Measurements from ENCODE around the gene CSNK1E. TPM values are rescaled to one million over a fixed set of nuclear protein-coding genes. Genes with fewer than 3 reads are reported as not detected.

The CSNK1E gene
- total and polyA plus RNA-seq, 2 experiments from 2014 or later, result 46.9 to 130 TPM

DNA sequence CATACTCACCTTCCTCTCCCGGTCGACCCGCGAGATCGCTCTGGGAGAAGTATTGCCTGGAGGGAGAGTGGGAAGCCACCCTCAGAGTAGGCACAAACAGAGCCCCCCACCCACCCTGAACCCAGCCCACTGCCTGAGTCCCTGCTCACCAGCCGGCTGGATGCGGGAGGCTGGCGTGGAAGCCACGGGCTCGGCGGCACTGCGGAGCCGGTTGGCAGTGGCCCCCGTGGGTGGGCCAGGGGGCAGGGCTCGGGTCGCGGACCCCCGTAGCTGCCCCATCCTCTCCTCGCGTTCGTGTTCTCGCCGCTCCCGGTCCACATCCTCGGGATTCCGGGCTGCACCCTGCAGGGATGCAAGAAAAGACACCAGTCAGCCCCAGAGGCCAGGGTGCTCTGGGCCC lies 23.0 kb downstream of the CSNK1E start:
- Histone ChIP-seq H3K9me3 (ENCODE audit: low read depth) (no peaks in the 10 kb centered on the region), H3K79me2 (ENCODE audit: insufficient read depth) (peaks cover 74% of the 10 kb centered on the region), H3K9ac (no peak overlapping the region), H3K4me1 (ENCODE audit: insufficient read depth) (no peaks in the 10 kb centered on the region), H3K27me3 (replicated peaks; ENCODE audit: insufficient read depth) (no peaks in the 10 kb centered on the region), H4K20me1 (ENCODE audit: insufficient read depth) (no peaks in the 10 kb centered on the region), H3F3A (ENCODE audit: insufficient read depth) (0 out of 2 replicates have a peak, but pooled peaks cover 5% of the 10 kb centered on the region), H3K36me3 (ENCODE audit: low read depth) (peaks cover 49% of the 10 kb centered on the region), H3K4me2 (ENCODE audit: unreplicated experiment) (no peak overlapping the region), H3K27ac (no peak overlapping the region), H3K9me2 (ENCODE audit: insufficient read depth) (no peaks in the 10 kb centered on the region), H2AFZ (no peak overlapping the region), H3K4me3 (no peak overlapping the region)
- TF ChIP-seq EZH2 (IDR thresholded peaks at IDR 0.05; ENCODE audit: insufficient read depth, poor library complexity, severe bottlenecking) (no peak), EZH2phosphoT487 (IDR thresholded peaks at IDR 0.05; ENCODE audit: insufficient read depth, low read depth) (no peak)
- DNase-seq, result no peak
- in situ Hi-C loops (cut with MboI), result no loop called here
- WGBS, 2 experiments (ENCODE audit: low coverage in 1 of 2, low lambda C conversion rate in 2 of 2, missing lambda C conversion rate in 2 of 2), result 95 to 99% methylated on average over 19 to 26 of the region's 26 CpGs

GRCh38 chr22:38292694-38293093 lies 24.5 kb downstream of the CSNK1E start:
- no peaks in the 10 kb centered on the region for H4K20me1 ChIP-seq (ENCODE audit: insufficient read depth)
- no peak overlapping the region for H2AFZ ChIP-seq
- H3K27ac ChIP-seq, result no peak overlapping the region
- peaks cover 19% of the 10 kb centered on the region for H3F3A ChIP-seq (ENCODE audit: insufficient read depth)
- 84 to 90% methylated on average over 9 of the region's 9 CpGs for WGBS, 2 experiments (ENCODE audit: low coverage in 1 of 2, low lambda C conversion rate in 2 of 2, missing lambda C conversion rate in 2 of 2)
- no peaks in the 10 kb centered on the region for H3K9me3 ChIP-seq (ENCODE audit: low read depth)
- H3K4me1 ChIP-seq (ENCODE audit: insufficient read depth), result no peaks in the 10 kb centered on the region
- no peaks in the 10 kb centered on the region for H3K27me3 ChIP-seq (replicated peaks; ENCODE audit: insufficient read depth)
- no peak overlapping the region for H3K4me2 ChIP-seq (ENCODE audit: unreplicated experiment)
- no peak overlapping the region for H3K9ac ChIP-seq
- no peak overlapping the region for H3K4me3 ChIP-seq
- in situ Hi-C loops (cut with MboI), result no loop called here
- TF ChIP-seq EZH2 (IDR thresholded peaks at IDR 0.05; ENCODE audit: insufficient read depth, poor library complexity, severe bottlenecking), result no peak
- no peak for TF ChIP-seq EZH2phosphoT487 (IDR thresholded peaks at IDR 0.05; ENCODE audit: insufficient read depth, low read depth)
- peaks cover 59% of the 10 kb centered on the region for H3K79me2 ChIP-seq (ENCODE audit: insufficient read depth)
- no peaks in the 10 kb centered on the region for H3K9me2 ChIP-seq (ENCODE audit: insufficient read depth)
- peaks cover 41% of the 10 kb centered on the region for H3K36me3 ChIP-seq (ENCODE audit: low read depth)
- no peak for DNase-seq

GRCh38 chr22:38291201-38291777 lies 25.9 kb downstream of the CSNK1E start:
- H3K4me1 ChIP-seq (ENCODE audit: insufficient read depth), result no peaks in the 10 kb centered on the region
- in situ Hi-C loops (cut with MboI), result no loop called here
- no peak overlapping the region for H3K9ac ChIP-seq
- H3K36me3 ChIP-seq (ENCODE audit: low read depth), result peaks cover 27% of the 10 kb centered on the region
- no peak overlapping the region for H3K4me3 ChIP-seq
- H3F3A ChIP-seq (ENCODE audit: insufficient read depth), result peaks cover 33% of the 10 kb centered on the region
- 53 to 60% methylated on average over 20 to 22 of the region's 22 CpGs for WGBS, 2 experiments (ENCODE audit: low coverage in 1 of 2, low lambda C conversion rate in 2 of 2, missing lambda C conversion rate in 2 of 2)
- no peaks in the 10 kb centered on the region for H4K20me1 ChIP-seq (ENCODE audit: insufficient read depth)
- H3K9me3 ChIP-seq (ENCODE audit: low read depth), result no peaks in the 10 kb centered on the region
- H3K27ac ChIP-seq, result no peak overlapping the region
- TF ChIP-seq EZH2phosphoT487 (IDR thresholded peaks at IDR 0.05; ENCODE audit: insufficient read depth, low read depth), result no peak
- TF ChIP-seq EZH2 (IDR thresholded peaks at IDR 0.05; ENCODE audit: insufficient read depth, poor library complexity, severe bottlenecking), result no peak
- peaks cover 45% of the 10 kb centered on the region for H3K79me2 ChIP-seq (ENCODE audit: insufficient read depth)
- DNase-seq, result no peak
- no peaks in the 10 kb centered on the region for H3K9me2 ChIP-seq (ENCODE audit: insufficient read depth)
- H3K4me2 ChIP-seq (ENCODE audit: unreplicated experiment), result no peak overlapping the region
- H3K27me3 ChIP-seq (replicated peaks; ENCODE audit: insufficient read depth), result no peaks in the 10 kb centered on the region
- H2AFZ ChIP-seq, result no peak overlapping the region

- Histone ChIP-seq H3K27ac (no peak overlapping the region), H3K9me3 (ENCODE audit: low read depth) (no peaks in the 10 kb centered on the region), H2AFZ (no peak overlapping the region), H3K4me3 (no peak overlapping the region), H3K4me2 (ENCODE audit: unreplicated experiment) (no peak overlapping the region), H3F3A (ENCODE audit: insufficient read depth) (peaks cover 43% of the 10 kb centered on the region), H3K27me3 (replicated peaks; ENCODE audit: insufficient read depth) (no peaks in the 10 kb centered on the region), H3K79me2 (ENCODE audit: insufficient read depth) (peaks cover 36% of the 10 kb centered on the region), H3K9me2 (ENCODE audit: insufficient read depth) (no peaks in the 10 kb centered on the region), H3K4me1 (ENCODE audit: insufficient read depth) (peaks cover 2% of the 10 kb centered on the region; the same call in 1 of the 2 replicates), H4K20me1 (ENCODE audit: insufficient read depth) (no peaks in the 10 kb centered on the region), H3K9ac (no peak overlapping the region), H3K36me3 (ENCODE audit: low read depth) (peaks cover 20% of the 10 kb centered on the region)
- 91% methylated on average over 8 of the region's 8 CpGs for WGBS, 2 experiments (ENCODE audit: low coverage in 1 of 2, low lambda C conversion rate in 2 of 2, missing lambda C conversion rate in 2 of 2)
- TF ChIP-seq EZH2phosphoT487 (IDR thresholded peaks at IDR 0.05; ENCODE audit: insufficient read depth, low read depth) (no peak), EZH2 (IDR thresholded peaks at IDR 0.05; ENCODE audit: insufficient read depth, poor library complexity, severe bottlenecking) (no peak)
- DNase-seq, result no peak
- in situ Hi-C loops (cut with MboI), result no loop called here
Measured at GRCh38 chr22:38290347-38290746, 26.9 kb downstream of the CSNK1E start.

Measured in GM23248 (cell line).